Measurements from ENCODE around the gene CCDC30.
"Not testable (repeated sequence)": the region's sequence is repeated elsewhere in the genome, so short reads cannot be mapped to it uniquely, and the experiment has no call there.

Gene CCDC30

DNA sequence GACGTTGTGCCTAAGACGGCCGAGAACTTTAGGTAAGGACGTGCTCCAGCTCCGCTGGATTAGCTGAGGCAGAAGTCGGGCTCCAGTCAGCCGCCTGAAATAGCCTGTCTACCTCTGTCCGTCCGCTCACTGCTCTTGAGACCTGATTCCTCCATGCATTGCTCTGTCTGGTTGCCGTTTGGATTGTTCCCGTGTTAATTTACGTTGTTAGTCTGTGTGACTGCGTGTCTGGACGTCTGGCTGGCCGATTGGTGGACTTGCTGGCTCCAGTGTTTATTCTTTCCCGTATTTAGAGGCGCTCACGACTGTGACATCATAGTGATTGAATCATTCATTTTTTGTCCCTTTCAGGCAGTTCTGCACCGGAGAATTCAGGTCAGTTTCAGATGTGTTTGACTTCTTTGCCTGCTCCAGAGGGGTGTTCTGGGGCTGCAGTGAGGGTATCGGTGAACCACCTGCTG is 195.8 kb downstream of the CCDC30 start:
- no peak for DNase-seq

DNA sequence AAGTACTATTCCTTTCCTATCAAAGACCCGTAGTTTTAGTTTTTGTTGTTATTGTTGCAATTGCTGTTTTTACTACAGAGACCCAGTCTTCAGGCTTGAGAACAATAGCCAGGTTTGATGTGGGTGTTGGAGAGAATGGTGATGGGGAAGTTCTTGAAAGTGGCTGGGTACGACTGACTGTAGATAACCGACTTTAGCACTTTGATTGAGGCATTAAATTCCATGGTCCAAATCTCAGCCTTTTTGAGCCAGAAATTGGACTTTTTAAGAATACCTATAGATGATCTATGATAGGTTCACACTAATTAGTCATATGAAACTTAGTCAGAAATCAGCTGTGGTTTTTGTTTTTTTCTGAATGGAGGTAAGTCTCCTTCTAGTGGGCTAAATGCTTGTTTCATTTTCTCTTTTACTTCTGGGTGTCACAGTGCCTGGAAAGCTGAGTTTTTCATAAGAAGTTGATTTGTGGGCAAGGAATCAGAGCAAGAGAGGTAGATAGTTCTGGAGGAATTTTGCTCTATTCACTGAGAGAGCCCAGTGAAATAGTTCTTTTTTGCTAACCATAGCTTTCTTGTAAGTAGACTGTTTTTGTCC is 197.9 kb downstream of the CCDC30 start:
- no peak for DNase-seq

DNA sequence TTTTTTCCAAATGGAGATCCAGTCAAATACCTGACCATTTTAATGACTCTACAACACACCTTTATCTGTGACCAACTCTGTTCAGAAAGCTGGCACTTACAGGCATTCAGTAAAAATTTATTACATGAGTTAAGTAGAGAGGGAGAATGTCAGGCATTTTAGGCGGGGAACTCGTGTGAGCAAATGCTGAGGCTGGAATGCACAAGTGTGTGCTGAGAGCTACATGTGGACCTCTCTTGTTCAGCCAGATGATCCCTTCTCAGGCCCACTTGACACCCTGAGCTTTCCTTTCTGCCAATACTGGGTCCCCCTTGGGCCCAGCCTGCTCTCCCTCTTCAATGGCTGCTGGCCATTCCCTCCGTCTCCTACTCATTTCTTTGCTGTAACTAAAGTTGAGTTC is 206.8 kb downstream of the CCDC30 start:
- DNase-seq: no peak

DNA sequence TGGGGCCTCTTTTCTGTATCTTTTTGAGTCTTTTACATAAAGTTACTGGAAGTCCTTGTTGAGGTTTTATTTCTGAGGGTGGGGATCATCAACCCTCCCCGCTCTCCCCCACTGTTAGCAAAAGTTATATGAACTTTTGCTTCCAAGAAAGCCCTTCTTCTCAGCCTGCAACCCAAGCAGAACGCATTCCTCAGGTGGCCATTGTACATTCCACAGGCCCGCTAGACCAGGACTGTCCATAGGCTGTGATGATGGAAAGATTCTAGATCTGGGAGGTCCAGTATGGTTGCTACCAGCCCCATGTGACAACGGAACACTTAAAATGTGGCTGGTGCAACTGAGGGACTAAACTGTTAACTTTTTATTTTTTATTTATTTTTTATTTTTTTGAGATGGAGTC is 207.3 kb downstream of the CCDC30 start:
- no peak for DNase-seq

- no peak for DNase-seq
These were observed 211.1 kb downstream of the CCDC30 start for GRCh38 chr1:42674214-42674613.

DNA sequence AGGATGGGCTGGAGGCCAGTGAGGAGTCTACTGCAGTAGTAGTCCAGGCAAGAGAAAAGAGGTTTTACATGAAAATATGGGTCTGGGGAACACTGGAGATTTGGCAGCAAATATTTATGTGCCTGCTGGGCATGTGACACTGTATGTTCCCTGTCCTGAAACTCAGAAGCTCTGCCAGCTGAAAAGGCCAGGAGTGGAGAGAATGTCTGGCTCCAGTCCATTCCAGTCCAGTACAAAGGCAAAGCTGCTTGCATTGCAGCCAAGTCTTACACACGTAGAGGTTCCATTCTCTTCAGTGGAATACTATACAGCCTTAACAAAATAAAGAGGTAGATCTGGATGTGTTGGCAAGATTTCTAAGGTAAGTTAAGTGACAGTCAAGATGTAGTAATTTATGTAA is 211.6 kb downstream of the CCDC30 start:
- DNase-seq: no peak

DNA sequence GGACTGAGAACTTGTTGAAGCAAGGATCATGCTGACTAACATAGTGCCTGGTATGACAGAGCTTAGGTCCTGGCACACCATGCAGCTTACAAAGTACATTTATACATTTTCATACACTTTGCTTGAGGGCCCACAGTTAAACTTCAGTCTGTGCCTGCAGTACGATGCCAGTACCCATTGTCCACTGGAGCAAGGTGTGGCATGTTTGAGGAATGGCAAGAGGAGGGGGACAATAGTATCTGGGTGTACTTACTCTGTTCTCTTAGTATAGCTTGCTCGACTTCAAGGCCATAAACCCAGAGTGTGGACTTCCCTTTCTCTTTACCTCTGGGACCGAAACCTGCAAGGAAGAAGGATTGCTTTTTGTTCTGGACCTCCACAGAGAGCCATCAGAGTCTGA is 212.4 kb downstream of the CCDC30 start:
- DNase-seq: no peak

- DNase-seq: no peak
These were observed 213.5 kb downstream of the CCDC30 start for GRCh38 chr1:42676534-42677087.

- no peak for DNase-seq
These were observed 216.4 kb downstream of the CCDC30 start for GRCh38 chr1:42679364-42679983.

DNA sequence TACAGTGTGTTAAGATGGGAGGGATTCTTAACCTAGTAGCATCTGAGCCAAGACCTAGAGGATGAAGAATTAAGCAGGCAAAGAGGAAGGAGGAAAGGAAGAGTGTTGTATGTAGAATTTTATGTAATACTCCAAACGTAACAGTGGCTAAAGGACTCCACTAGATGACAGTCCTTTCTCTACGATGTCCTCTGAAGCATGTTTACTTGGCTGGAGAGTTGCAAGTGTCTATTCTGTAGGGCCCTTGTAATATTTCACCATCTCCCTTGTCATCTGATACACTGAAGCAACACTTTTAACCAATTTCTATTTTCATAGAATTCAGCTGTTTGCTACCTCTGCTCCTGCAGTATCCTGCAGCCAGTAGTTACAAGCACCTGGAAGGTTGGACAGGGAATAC is 217.0 kb downstream of the CCDC30 start:
- DNase-seq: no peak

DNA sequence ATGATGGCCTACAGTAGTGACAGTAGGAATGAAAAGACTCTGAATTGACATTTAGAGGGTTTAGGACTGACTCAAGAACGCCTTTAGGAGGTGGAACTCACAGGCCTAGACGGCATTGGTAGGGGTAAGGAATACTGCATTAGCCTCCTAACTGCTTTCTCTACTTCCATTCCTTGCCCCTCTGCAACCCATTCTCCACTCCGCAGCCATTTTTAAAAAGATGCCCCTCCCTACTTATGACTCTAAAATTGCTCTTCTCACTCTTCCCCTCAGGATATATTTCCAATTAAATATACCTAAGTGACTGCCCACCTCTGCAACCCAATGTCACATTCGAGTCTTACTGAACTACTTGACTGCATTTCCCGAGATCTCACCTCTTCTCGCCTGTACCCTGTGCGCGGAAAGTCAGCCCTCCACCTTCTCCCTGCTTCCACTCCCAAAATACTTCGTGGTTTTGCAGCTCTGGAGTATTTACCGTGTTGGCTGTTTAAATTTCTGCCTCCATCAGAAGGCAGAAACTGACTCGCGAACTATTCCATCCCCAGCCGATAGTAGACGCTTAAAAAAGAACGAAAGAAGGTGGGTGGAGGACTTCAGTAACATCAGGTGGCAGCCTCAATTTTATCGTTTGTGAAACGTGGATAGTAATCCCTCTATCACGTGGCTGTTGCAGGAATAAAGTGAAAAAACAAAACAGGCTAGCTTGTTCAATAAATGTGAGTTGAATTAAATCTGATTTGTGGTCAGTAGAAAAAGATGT is 218.0 kb downstream of the CCDC30 start:
- DNase-seq: no peak

GRCh38 chr1:42681741-42682483 is 218.8 kb downstream of the CCDC30 start, which contains the start of gene YBX1:
Gene YBX1 (plus strand): TSS chr1:42682418. CDS start chr1:42682566, 148 bp downstream.
- peak; percentile 82 to 93 (median 87) for DNase-seq

GRCh38 chr1:42682484-42682738 is 219.3 kb downstream of the CCDC30 start:
- not testable (repeated sequence) for DNase-seq

- DNase-seq: peak; percentile 47 to 59 (median 55)
These were observed 219.8 kb downstream of the CCDC30 start for GRCh38 chr1:42682739-42683531.

GRCh38 chr1:42684139-42684538 is 221.1 kb downstream of the CCDC30 start:
- no peak for DNase-seq

GRCh38 chr1:42686418-42686817 is 223.3 kb downstream of the CCDC30 start:
- no peak for DNase-seq

DNA sequence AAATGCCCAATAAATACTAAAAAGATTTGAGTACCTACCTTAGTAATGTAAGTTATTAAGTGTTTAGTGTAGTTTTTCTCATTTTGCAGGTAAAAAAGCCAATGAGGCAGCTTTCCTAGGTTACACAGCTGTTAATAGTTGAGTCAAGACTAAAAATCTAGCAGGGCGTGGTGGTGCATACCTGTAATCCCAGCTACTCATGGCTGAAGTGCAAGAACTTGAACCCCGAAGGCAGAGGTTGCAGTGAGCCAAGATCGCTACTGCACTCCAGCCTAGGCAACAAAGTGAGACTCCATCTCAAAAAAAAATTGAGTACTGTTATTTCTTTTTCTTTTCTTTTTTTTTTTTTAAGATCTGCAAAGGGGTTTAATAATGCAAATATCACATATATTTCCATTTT is 226.8 kb downstream of the CCDC30 start:
- DNase-seq: no peak

GRCh38 chr1:42690477-42691156 is 227.5 kb downstream of the CCDC30 start:
- no peak for DNase-seq

DNA sequence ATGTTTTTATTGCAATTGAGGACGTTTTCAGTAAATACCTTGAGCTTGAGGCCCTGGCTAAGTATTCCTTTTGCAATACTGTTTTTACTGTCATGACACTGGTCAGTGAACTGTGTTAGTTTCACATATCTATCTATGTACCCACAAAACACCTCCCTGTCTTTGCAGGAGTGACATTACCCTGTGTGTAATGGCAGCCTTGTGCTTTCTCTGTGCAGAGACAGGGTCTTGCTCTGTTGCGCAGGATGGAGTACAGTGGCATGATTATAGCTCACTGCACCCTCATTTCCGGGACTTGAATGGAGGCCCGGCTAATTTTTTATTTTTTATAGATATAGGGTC is 228.0 kb downstream of the CCDC30 start:
- DNase-seq: no peak

DNA sequence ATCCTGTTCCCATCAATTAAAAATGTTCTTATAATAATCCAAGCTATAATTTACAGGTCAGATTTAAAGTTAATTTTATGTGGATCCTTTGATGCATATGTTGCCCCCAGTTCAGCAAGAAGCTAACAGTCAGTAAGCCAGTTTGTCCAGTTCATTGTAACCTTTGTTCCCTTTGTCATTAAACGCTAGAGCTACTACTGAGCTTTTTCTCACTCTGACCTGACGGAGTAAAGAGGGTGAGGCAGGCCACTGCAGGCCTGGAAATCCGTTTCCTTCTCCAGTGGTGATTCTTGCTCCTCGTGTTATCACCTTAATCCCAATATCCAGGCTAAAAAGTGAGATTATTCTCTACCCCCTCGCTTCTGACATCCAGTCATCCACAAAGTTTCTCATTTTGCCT is 229.4 kb downstream of the CCDC30 start:
- DNase-seq: no peak

DNA sequence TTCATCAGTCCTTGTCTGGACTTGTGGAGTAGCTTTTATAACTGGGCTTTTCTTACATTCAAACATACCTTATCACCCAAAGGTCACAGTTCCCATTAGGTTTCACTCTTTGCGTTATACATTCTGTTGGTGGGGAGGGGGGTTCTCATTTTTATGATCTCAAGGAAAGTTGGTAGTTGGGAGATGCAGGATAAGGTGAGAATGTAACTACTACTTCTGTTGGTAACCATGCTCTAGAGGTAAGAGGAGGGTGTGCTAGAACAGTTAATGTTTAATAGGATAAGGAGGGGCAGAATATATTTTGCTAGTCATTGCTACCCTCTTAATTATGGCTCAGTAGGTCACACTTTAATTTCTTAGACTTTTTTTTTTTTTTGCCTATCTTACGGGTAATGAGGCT is 229.8 kb downstream of the CCDC30 start:
- no peak for DNase-seq
